22Rv1 (cell line): Measurements from ENCODE around the gene ALG14.
A peak's percentile ranks its signal among the peaks of the same experiment; 100 is the strongest.

Source experiments
- H3K27ac ChIP-seq: fragments of 450-650 bp; 2 replicates; pipeline ENCODE4 v1.5.1; 2017
- CTCF ChIP-seq: fragments of 450-650 bp; IDR thresholded peaks from 2 replicates; pipeline ENCODE4 v1.5.1; 2017; ENCODE audit warnings: mild to moderate bottlenecking
- ZFX ChIP-seq: fragments of 450-650 bp; IDR thresholded peaks from 2 replicates; pipeline ENCODE4 v1.6.1; 2017; ENCODE audit warnings: antibody characterized with exemption, borderline replicate concordance

Gene ALG14

GRCh38 chr1:95116580-95117206 is 43.9 kb upstream of the ALG14 start:
- TF ChIP-seq CTCF (peak; percentile 82), ZFX (no peak)
- peak overlapping the region; percentile 71 for H3K27ac ChIP-seq

- no peak for TF ChIP-seq CTCF
- no peak for TF ChIP-seq ZFX
- H3K27ac ChIP-seq: no peak overlapping the region
These were observed 43.0 kb upstream of the ALG14 start for GRCh38 chr1:95115708-95116137.

GRCh38 chr1:95113684-95114083 is 40.9 kb upstream of the ALG14 start:
- no peak for TF ChIP-seq CTCF
- no peak for TF ChIP-seq ZFX
- H3K27ac ChIP-seq: no peak overlapping the region

GRCh38 chr1:95111014-95111413 is 38.3 kb upstream of the ALG14 start:
- H3K27ac ChIP-seq: no peak overlapping the region
- TF ChIP-seq CTCF: no peak
- TF ChIP-seq ZFX: no peak

- H3K27ac ChIP-seq: no peak overlapping the region
- no peak for TF ChIP-seq CTCF
- no peak for TF ChIP-seq ZFX
These were observed 36.0 kb upstream of the ALG14 start for GRCh38 chr1:95108792-95109191.

- no peak for TF ChIP-seq CTCF
- TF ChIP-seq ZFX: no peak
- H3K27ac ChIP-seq: no peak overlapping the region
These were observed 25.4 kb upstream of the ALG14 start for GRCh38 chr1:95098196-95098595.

GRCh38 chr1:95097426-95097825 is 24.7 kb upstream of the ALG14 start:
- no peak for TF ChIP-seq ZFX
- no peak for TF ChIP-seq CTCF

More at GRCh38 chr1:95097426-95097825, 24.7 kb upstream of the ALG14 start:
- no peak overlapping the region for H3K27ac ChIP-seq
